IMR-90 (cell line): ENCODE data around the gene TRPV4. TPM values are rescaled to one million over a fixed set of nuclear protein-coding genes. Genes with fewer than 3 reads are reported as not detected.

Experiments
- ATAC-seq: fragments of 200-7000 bp; cut with Tn5 transposase; 2 replicates; pipeline ENCODE4 v1.9.1; 2020; ENCODE audit warnings: low read depth, mild to moderate bottlenecking, moderate library complexity
- BruUV-seq: library from RNA; stranded (reverse); fragments of 400-500 nt; replicated peaks from 2 replicates; lab custom pipeline; 2021; lab: Mats Ljungman, UMichigan
- CTCF ChIA-PET: fragments of 300-600 bp; formaldehyde crosslinking; extraction: SDS; loops from one replicate; lab custom pipeline; 2021; ENCODE audit warnings: antibody characterized with exemption; lab: Yijun Ruan, JAX
- POLR2A ChIA-PET: fragments of 300-600 bp; sonication (Branson Sonifier 250); formaldehyde crosslinking; loops from one replicate; lab custom pipeline; 2022; ENCODE audit warnings: antibody characterized with exemption; ENCODE audit not compliant: unreplicated experiment; lab: Charles Lee
- DNase-seq: peaks from one replicate; pipeline ENCODE4 v3.0.0; 2013
- H2AFZ ChIP-seq: replicated peaks from 2 replicates; pipeline ENCODE3; 2013; ENCODE audit warnings: low read length, mild to moderate bottlenecking; ENCODE audit not compliant: poor library complexity
- H2AK5ac ChIP-seq: 2 replicates; pipeline ENCODE4 v1.6.1; 2013; ENCODE audit warnings: low read depth, low read length, inconsistent platforms
- H2AK9ac ChIP-seq: replicated peaks from 2 replicates; pipeline ENCODE3; 2013; ENCODE audit warnings: mild to moderate bottlenecking, low read depth, low read length, moderate library complexity; ENCODE audit not compliant: poor library complexity
- H2BK120ac ChIP-seq: 2 replicates; pipeline ENCODE4 v1.6.1; 2013; ENCODE audit warnings: low read depth, low read length, inconsistent platforms
- H2BK15ac ChIP-seq: 3 replicates; pipeline ENCODE4 v1.6.1; 2013; ENCODE audit warnings: low read depth, low read length, inconsistent platforms
- H2BK20ac ChIP-seq: 2 replicates; pipeline ENCODE4 v1.6.1; 2013; ENCODE audit warnings: low read depth, mild to moderate bottlenecking, inconsistent platforms, low read length, moderate library complexity
- H2BK5ac ChIP-seq: 2 replicates; pipeline ENCODE4 v1.6.1; 2013; ENCODE audit warnings: mild to moderate bottlenecking, low read depth, low read length, inconsistent platforms; ENCODE audit not compliant: poor library complexity, severe bottlenecking
- H3K14ac ChIP-seq: replicated peaks from 2 replicates; pipeline ENCODE4 v1.6.1; 2013; ENCODE audit warnings: low read depth, low read length, inconsistent platforms
- H3K18ac ChIP-seq: 2 replicates; pipeline ENCODE4 v1.6.1; 2013; ENCODE audit warnings: low read depth, low read length, control low read depth
- H3K23ac ChIP-seq: 2 replicates; pipeline ENCODE4 v1.6.1; 2013; ENCODE audit warnings: low read depth, low read length, inconsistent platforms
- H3K27ac ChIP-seq: 2 replicates; pipeline ENCODE4 v1.5.1; 2013; ENCODE audit warnings: mild to moderate bottlenecking, control low read depth, low read length; ENCODE audit not compliant: insufficient read depth
- H3K27me3 ChIP-seq: 2 replicates; pipeline ENCODE4 v1.6.1; 2013; ENCODE audit warnings: low read length; ENCODE audit not compliant: control insufficient read depth, insufficient read depth
- H3K36me3 ChIP-seq: 2 replicates; pipeline ENCODE4 v1.6.1; 2013; ENCODE audit warnings: low read length, mixed read lengths; ENCODE audit not compliant: control insufficient read depth, insufficient read depth
- H3K4ac ChIP-seq: 2 replicates; pipeline ENCODE4 v1.6.1; 2013; ENCODE audit warnings: low read depth, low read length, inconsistent platforms
- H3K4me1 ChIP-seq: 2 replicates; pipeline ENCODE4 v1.6.1; 2013; ENCODE audit warnings: low read length, mixed read lengths; ENCODE audit not compliant: control insufficient read depth, insufficient read depth
- H3K4me2 ChIP-seq: 2 replicates; pipeline ENCODE4 v1.6.1; 2013; ENCODE audit warnings: low read depth, mild to moderate bottlenecking, control low read depth, low read length, moderate library complexity
- H3K4me3 ChIP-seq: 2 replicates; pipeline ENCODE4 v1.5.1; 2013; ENCODE audit warnings: low read depth, mild to moderate bottlenecking, control low read depth, low read length, moderate library complexity; ENCODE audit not compliant: insufficient read depth
- H3K56ac ChIP-seq: 2 replicates; pipeline ENCODE4 v1.6.1; 2013; ENCODE audit warnings: low read length, inconsistent platforms; ENCODE audit not compliant: insufficient read depth; ENCODE audit errors: extremely low read depth
- H3K79me1 ChIP-seq, 2 experiments: 2 replicates each; pipeline ENCODE4 v1.6.1; 2013; ENCODE audit warnings: low read length in 2 of 2, inconsistent platforms in 1 of 2, low read depth in 1 of 2
- H3K9ac ChIP-seq: 2 replicates; pipeline ENCODE4 v1.6.1; 2013; ENCODE audit warnings: low read depth, low read length, control low read depth
- H3K9me1 ChIP-seq: 2 replicates; pipeline ENCODE4 v1.6.1; 2013; ENCODE audit warnings: low read length, inconsistent platforms; ENCODE audit not compliant: insufficient read depth
- H3K9me3 ChIP-seq: 2 replicates; pipeline ENCODE4 v1.6.1; 2013; ENCODE audit warnings: low read length; ENCODE audit not compliant: control insufficient read depth, insufficient read depth
- H4K20me1 ChIP-seq: 2 replicates; pipeline ENCODE4 v1.6.1; 2013; ENCODE audit warnings: low read length, inconsistent platforms; ENCODE audit not compliant: insufficient read depth
- H4K5ac ChIP-seq: 2 replicates; pipeline ENCODE4 v1.6.1; 2013; ENCODE audit warnings: mild to moderate bottlenecking, low read depth, low read length, control low read depth
- H4K8ac ChIP-seq, 2 experiments: 2 replicates each; pipeline ENCODE4 v1.6.1; 2013; ENCODE audit warnings: low read depth in 2 of 2, low read length in 2 of 2, control low read depth in 1 of 2, inconsistent platforms in 1 of 2
- H4K91ac ChIP-seq: 2 replicates; pipeline ENCODE4 v1.6.1; 2013; ENCODE audit warnings: low read depth, low read length, inconsistent platforms; ENCODE audit not compliant: insufficient read depth
- CTCF ChIP-seq: conservative IDR thresholded peaks from 2 replicates; pipeline ENCODE4 v1.5.1; 2012; ENCODE audit warnings: mild to moderate bottlenecking, low read depth, low read length, improper control_type of control experiment
- ELK1 ChIP-seq: fragments of 150-350 bp; IDR thresholded peaks from 2 replicates; pipeline ENCODE4 v1.6.1; 2016; ENCODE audit warnings: low read depth, mild to moderate bottlenecking, low read length, moderate library complexity, borderline replicate concordance
- FOS ChIP-seq: fragments of 150-350 bp; IDR thresholded peaks from 2 replicates; pipeline ENCODE4 v1.6.1; 2016; ENCODE audit warnings: low read depth, low read length
- MAFK ChIP-seq: IDR thresholded peaks from 2 replicates; pipeline ENCODE4 v1.6.1; 2012; ENCODE audit warnings: low read depth, low read length, improper control_type of control experiment
- MAZ ChIP-seq: IDR thresholded peaks from 2 replicates; pipeline ENCODE4 v1.6.1; 2012; ENCODE audit warnings: low read depth, mild to moderate bottlenecking, low read length, improper control_type of control experiment, moderate library complexity, borderline replicate concordance
- MXI1 ChIP-seq: IDR thresholded peaks from 2 replicates; pipeline ENCODE4 v1.6.1; 2012; ENCODE audit warnings: low read depth, mild to moderate bottlenecking, low read length, moderate library complexity, borderline replicate concordance
- RAD21 ChIP-seq: IDR thresholded peaks from 2 replicates; pipeline ENCODE4 v1.6.1; 2012; ENCODE audit warnings: low read length, improper control_type of control experiment
- WGBS, 2 experiments: methylation state at CpG; one replicate each; pipeline versions ENCODE4 v1.1.5 to v1.1.7; 2013; ENCODE audit warnings: missing lambda C conversion rate in 2 of 2; ENCODE audit not compliant: insufficient read length in 1 of 2; ENCODE audit errors: extremely low coverage in 2 of 2; 5-methylcytosine and 5-hydroxymethylcytosine counted together
- dilution Hi-C: fragments of 300-500 bp; cut with HindIII; formaldehyde crosslinking; loops from one replicate; pipeline ENCODE4 v1.14.3; 2018; ENCODE audit warnings: low sequenced_read_pairs; ENCODE audit not compliant: unreplicated experiment
- in situ Hi-C: fragments of 300-500 bp; cut with MboI; formaldehyde crosslinking; loops from 3 replicates; pipeline ENCODE4 v1.14.3; 2019; ENCODE audit warnings: low sequenced_read_pairs, inconsistent platforms, mixed read lengths
- intact Hi-C: fragments of 100-400 bp; cut with micrococcal nuclease; formaldehyde crosslinking; loops from 2 replicates; pipeline ENCODE4 v1.10.0; 2022
- polyA plus RNA-seq, 3 experiments: library from polyadenylated mRNA; depleted of rRNA; stranded (reverse); fragments of >200 nt; gene quantifications; 2 replicates each; pipeline ENCODE4 v1.2.3, GENCODE V29; 2012; ENCODE audit warnings: low replicate concordance in 1 of 3
- total RNA-seq: library from RNA; depleted of rRNA; stranded (reverse); fragments of >200 nt; gene quantifications from 2 replicates; pipeline ENCODE4 v1.2.3, GENCODE V29; 2012

TRPV4 gene
- total and polyA plus RNA-seq, 2 of the 4 experiments (the other 2 are of a cell fraction): 1.1 to 6.1 TPM

GRCh38 chr12:109737631-109738030, 95.6 kb downstream of the TRPV4 start:
- H2BK20ac ChIP-seq: no peak overlapping the region
- H3K4me2 ChIP-seq: no peak overlapping the region
- no peak overlapping the region for H3K27ac ChIP-seq
- BruUV-seq: no TSS peak
- DNase-seq (no peak), ATAC-seq (no peak)
- no peak overlapping the region for H3K23ac ChIP-seq
- H3K9me1 ChIP-seq: peaks cover 7% of the 10 kb centered on the region; the same call in 1 of the 2 replicates
- H4K20me1 ChIP-seq: no peaks in the 10 kb centered on the region
- TF ChIP-seq FOS (no peak), RAD21 (no peak), MXI1 (no peak), MAFK (no peak), MAZ (no peak), ELK1 (no peak), CTCF (no peak)
- intact Hi-C loops: no loop called here
- no peak overlapping the region for H2AFZ ChIP-seq
- no peak overlapping the region for H3K4me3 ChIP-seq
- no peak overlapping the region for H3K9ac ChIP-seq
- H3K18ac ChIP-seq: no peak overlapping the region
- dilution Hi-C loops: no loop called here
- H2BK120ac ChIP-seq: no peak overlapping the region
- no peak overlapping the region for H2AK9ac ChIP-seq
- 60% methylated on average over 2 of the region's 7 CpGs; no CpG with 5 or more reads in 1 of the 2 experiments for WGBS, 2 experiments
- H3K14ac ChIP-seq: no peak overlapping the region
- H3K9me3 ChIP-seq: no peaks in the 10 kb centered on the region
- H3K79me1 ChIP-seq: no peaks in the 10 kb centered on the region
- no peaks in the 10 kb centered on the region for H3K36me3 ChIP-seq
- H2BK5ac ChIP-seq: no peak overlapping the region
- H4K8ac ChIP-seq: no peak overlapping the region
- H2AK5ac ChIP-seq: no peak overlapping the region
- ChIA-PET POLR2A (no interaction called here), CTCF (no interaction called here)
- no peak overlapping the region for H4K5ac ChIP-seq
- no peak overlapping the region for H3K56ac ChIP-seq
- peaks cover 27% of the 10 kb centered on the region for H3K27me3 ChIP-seq
- H4K91ac ChIP-seq: no peak overlapping the region
- in situ Hi-C loops: no loop called here
- H3K4ac ChIP-seq: no peak overlapping the region
- no peak overlapping the region for H2BK15ac ChIP-seq
- peaks cover 2% of the 10 kb centered on the region; the same call in 1 of the 2 replicates for H3K4me1 ChIP-seq
